CD4-positive, alpha-beta T cell (primary cell): ENCODE results near the gene IL17RA. TPM values are rescaled to one million over a fixed set of nuclear protein-coding genes. Genes with fewer than 3 reads are reported as not detected.

Experiments used
- ATAC-seq: fragments of 200-7000 bp; cut with Tn5 transposase; one replicate; pipeline ENCODE4 v1.10.0; 2022; ENCODE audit warnings: mild to moderate bottlenecking; ENCODE audit not compliant: poor library complexity
- CTCF ChIA-PET: fragments of 350-600 bp; sonication (Branson Sonifier 250); formaldehyde crosslinking; loops from one replicate; lab custom pipeline; 2021; ENCODE audit warnings: antibody characterized with exemption, inconsistent platforms; lab: Charles Lee
- POLR2A ChIA-PET: fragments of 350-600 bp; sonication (Branson Sonifier 250); formaldehyde crosslinking; loops from one replicate; lab custom pipeline; 2021; ENCODE audit warnings: antibody characterized with exemption, inconsistent platforms; lab: Charles Lee
- DNase-seq, 14 experiments: peaks; one replicate each; pipeline ENCODE4 v3.0.0-alpha.2; 2013 to 2020; ENCODE audit warnings: mixed read lengths in 2 of 14
- H3K27ac ChIP-seq, 2 donors: one replicate each; pipeline versions ENCODE4 v1.5.1 to v1.7.0; 2013; ENCODE audit warnings: low read length in 2 of 2, low read depth in 1 of 2, mild to moderate bottlenecking in 1 of 2
- H3K27me3 ChIP-seq, 2 experiments: 1 replicate in 1 of 2; 2 replicates in 1 of 2; pipeline versions ENCODE4 v1.6.1 to v1.7.0; 2013; ENCODE audit warnings: low read length in 2 of 2, control low read depth in 1 of 2, mild to moderate bottlenecking in 1 of 2, moderate library complexity in 1 of 2; ENCODE audit not compliant: insufficient read depth in 2 of 2, control insufficient read depth in 1 of 2
- H3K36me3 ChIP-seq: one replicate; pipeline ENCODE4 v1.6.1; 2013; ENCODE audit warnings: low read length, control low read depth; ENCODE audit not compliant: insufficient read depth
- H3K4me1 ChIP-seq: one replicate; pipeline ENCODE4 v1.6.1; 2013; ENCODE audit warnings: low read length, control low read depth; ENCODE audit not compliant: insufficient read depth
- H3K4me3 ChIP-seq: one replicate; pipeline ENCODE4 v1.5.1; 2013; ENCODE audit warnings: mild to moderate bottlenecking, low read length, moderate library complexity
- H3K9me3 ChIP-seq, 2 experiments: 1 replicate in 1 of 2; 2 replicates in 1 of 2; pipeline versions ENCODE4 v1.6.1 to v1.7.0; 2013; ENCODE audit warnings: low read length in 2 of 2, mild to moderate bottlenecking in 2 of 2, control low read depth in 1 of 2, moderate library complexity in 1 of 2; ENCODE audit not compliant: control insufficient read depth in 1 of 2, insufficient read depth in 1 of 2
- H3K27ac Mint-ChIP-seq: one replicate; pipeline ENCODE4 v1.8.0; 2020; ENCODE audit warnings: mixed read lengths
- H3K27me3 Mint-ChIP-seq: one replicate; pipeline ENCODE4 v1.8.0; 2021; ENCODE audit warnings: mixed read lengths
- H3K36me3 Mint-ChIP-seq: one replicate; pipeline ENCODE4 v1.8.0; 2021; ENCODE audit warnings: low read depth, mixed read lengths
- H3K4me1 Mint-ChIP-seq: one replicate; pipeline ENCODE4 v1.8.0; 2021; ENCODE audit warnings: low read depth, mixed read lengths
- H3K4me3 Mint-ChIP-seq: one replicate; pipeline ENCODE4 v1.8.0; 2020; ENCODE audit warnings: mild to moderate bottlenecking, mixed read lengths
- H3K9me3 Mint-ChIP-seq: one replicate; pipeline ENCODE4 v1.8.0; 2020; ENCODE audit warnings: mixed read lengths
- intact Hi-C, 2 experiments: fragments of 100-400 bp; cut with DNase I in 1 of 2; cut with micrococcal nuclease in 1 of 2; formaldehyde crosslinking; loops; one replicate each; pipeline versions ENCODE4 v1.15.1 to v1.9.0; 2023 to 2025; cut with DNase I, micrococcal nuclease
- total RNA-seq, 174 experiments: library from RNA in 2 of 174; stranded (reverse) in 2 of 174; gene quantifications; one replicate each; pipeline ENCODE4 v1.2.3 and lab custom pipeline; 2021 to 2026
- TF ChIP-seq, protein P1 (sequence below): fragments of 200-600 bp; IDR thresholded peaks from one replicate; pipeline ENCODE4 v1.8.0; 2022; ENCODE audit warnings: antibody characterized with exemption, mild to moderate bottlenecking

The IL17RA gene
- total RNA-seq, 2 experiments from 2014 or later = 23.2 to 24.3 TPM

DNA sequence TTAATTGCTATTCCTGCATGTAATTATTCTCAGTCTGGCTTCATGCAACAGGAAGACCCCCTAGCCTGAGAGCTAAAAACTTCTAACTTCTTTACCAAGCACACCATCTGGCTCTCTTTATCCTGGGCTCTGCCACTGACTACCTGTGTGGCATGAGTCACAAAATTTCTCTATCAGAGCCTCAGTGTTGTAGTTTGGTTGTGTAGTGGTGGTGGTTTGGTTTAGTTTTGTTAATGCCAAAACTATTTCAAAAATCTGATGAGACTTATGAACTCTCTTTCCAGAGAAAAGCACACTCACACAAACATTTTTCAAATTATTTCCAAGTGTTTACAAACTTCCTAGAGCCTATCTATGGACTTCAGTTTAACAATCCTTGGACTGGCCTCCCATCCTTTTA, 7.5 kb upstream of the IL17RA start:
- intact Hi-C loops = loop anchor here (5.0 kb wide), 2 partner anchors 290 to 1000 kb away; partner anchors contain the start of genes CECR2 (in 1 of the 2) and PEX26 (in 1 of the 2)
- Mint-ChIP-seq H3K4me3 (no peak overlapping the region), H3K4me1 (peaks cover 17% of the 10 kb centered on the region), H3K36me3 (no peaks in the 10 kb centered on the region), H3K27ac (no peak overlapping the region), H3K9me3 (no peaks in the 10 kb centered on the region), H3K27me3 (no peaks in the 10 kb centered on the region)
- Histone ChIP-seq H3K9me3 (no peaks in the 10 kb centered on the region), H3K4me1 (peaks cover 11% of the 10 kb centered on the region), H3K27ac (no peak overlapping the region), H3K27me3 (no peaks in the 10 kb centered on the region), H3K4me3 (no peak overlapping the region), H3K36me3 (no peaks in the 10 kb centered on the region)
- ChIA-PET POLR2A (interaction anchor here (1.4 kb wide), 1 partner anchor 10 kb away, joined by 3 read pairs; no protein-coding TSS in a partner anchor), CTCF (interaction anchor here (1.0 to 5.0 kb wide), 3 partner anchors 94 to 424 kb away, joined by 5 to 56 read pairs (median 5); no protein-coding TSS in a partner anchor)
- DNase-seq = no peak
- TF ChIP-seq, protein P1, sequence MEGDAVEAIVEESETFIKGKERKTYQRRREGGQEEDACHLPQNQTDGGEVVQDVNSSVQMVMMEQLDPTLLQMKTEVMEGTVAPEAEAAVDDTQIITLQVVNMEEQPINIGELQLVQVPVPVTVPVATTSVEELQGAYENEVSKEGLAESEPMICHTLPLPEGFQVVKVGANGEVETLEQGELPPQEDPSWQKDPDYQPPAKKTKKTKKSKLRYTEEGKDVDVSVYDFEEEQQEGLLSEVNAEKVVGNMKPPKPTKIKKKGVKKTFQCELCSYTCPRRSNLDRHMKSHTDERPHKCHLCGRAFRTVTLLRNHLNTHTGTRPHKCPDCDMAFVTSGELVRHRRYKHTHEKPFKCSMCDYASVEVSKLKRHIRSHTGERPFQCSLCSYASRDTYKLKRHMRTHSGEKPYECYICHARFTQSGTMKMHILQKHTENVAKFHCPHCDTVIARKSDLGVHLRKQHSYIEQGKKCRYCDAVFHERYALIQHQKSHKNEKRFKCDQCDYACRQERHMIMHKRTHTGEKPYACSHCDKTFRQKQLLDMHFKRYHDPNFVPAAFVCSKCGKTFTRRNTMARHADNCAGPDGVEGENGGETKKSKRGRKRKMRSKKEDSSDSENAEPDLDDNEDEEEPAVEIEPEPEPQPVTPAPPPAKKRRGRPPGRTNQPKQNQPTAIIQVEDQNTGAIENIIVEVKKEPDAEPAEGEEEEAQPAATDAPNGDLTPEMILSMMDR = no peak
- no peak for ATAC-seq

DNA sequence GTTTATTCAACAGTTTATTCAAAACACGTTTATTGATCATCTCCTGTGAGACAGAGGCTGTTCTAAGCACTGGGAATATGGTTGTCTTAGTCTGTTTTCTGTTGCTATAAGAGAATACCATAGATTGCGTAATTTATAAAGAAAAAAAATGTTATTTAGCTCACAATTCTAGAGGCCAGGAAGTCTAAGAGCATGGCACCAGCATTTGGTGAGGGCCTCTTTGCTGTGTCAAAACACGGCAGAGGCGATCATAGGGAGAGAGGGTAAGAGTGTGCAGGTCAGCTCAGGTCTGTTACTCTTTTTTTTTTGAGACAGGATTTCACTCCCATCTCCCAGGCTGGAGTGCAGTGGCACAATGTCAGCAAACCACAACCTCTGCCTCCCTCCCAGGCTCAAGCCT, 5.2 kb upstream of the IL17RA start:
- Histone ChIP-seq H3K36me3 (no peaks in the 10 kb centered on the region), H3K4me3 (no peak overlapping the region), H3K27ac (no peak overlapping the region), H3K4me1 (peaks cover 19% of the 10 kb centered on the region), H3K9me3 (no peaks in the 10 kb centered on the region), H3K27me3 (no peaks in the 10 kb centered on the region)
- Mint-ChIP-seq H3K27ac (no peak overlapping the region), H3K9me3 (no peaks in the 10 kb centered on the region), H3K4me1 (peaks cover 27% of the 10 kb centered on the region), H3K4me3 (no peak overlapping the region), H3K36me3 (no peaks in the 10 kb centered on the region), H3K27me3 (no peaks in the 10 kb centered on the region)
- TF ChIP-seq, protein P1 = no peak
- DNase-seq (no peak), ATAC-seq (no peak)
- ChIA-PET CTCF (interaction anchor here (0.9 kb wide), 1 partner anchor 92 kb away, joined by 3 read pairs; no protein-coding TSS in a partner anchor), POLR2A (no interaction called here)
- intact Hi-C loops = loop anchor here (5.0 kb wide), 2 partner anchors 288 to 998 kb away; partner anchors contain the start of genes CECR2 (in 1 of the 2) and PEX26 (in 1 of the 2)

DNA sequence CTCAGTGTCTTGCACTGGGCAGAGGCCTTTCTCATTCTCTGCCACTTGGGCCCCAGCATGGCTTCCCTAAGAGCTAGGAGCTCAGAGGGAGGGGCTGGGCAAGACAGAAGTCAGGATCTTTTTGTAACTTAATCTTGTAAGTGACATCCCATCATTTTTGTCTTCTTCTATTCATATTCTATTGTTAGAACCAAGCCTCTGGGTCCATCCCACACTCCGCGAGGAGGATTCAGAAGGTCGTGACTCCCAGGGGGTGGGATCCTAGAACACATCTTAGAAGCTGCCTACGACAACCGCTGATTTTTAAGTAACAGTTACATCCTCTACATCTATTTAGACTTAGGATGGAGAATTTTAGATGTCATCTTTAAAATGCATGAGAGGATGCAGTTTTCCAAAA, 1.5 kb upstream of the IL17RA start:
- POLR2A ChIA-PET = no interaction called here
- TF ChIP-seq, protein P1 = no peak
- Mint-ChIP-seq H3K4me1 (peaks cover 37% of the 10 kb centered on the region), H3K9me3 (no peaks in the 10 kb centered on the region), H3K27ac (peak overlapping the region; percentile 87), H3K4me3 (peak overlapping the region; percentile 97), H3K27me3 (no peaks in the 10 kb centered on the region), H3K36me3 (peaks cover 20% of the 10 kb centered on the region)
- Histone ChIP-seq H3K9me3 (no peaks in the 10 kb centered on the region), H3K4me1 (peaks cover 34% of the 10 kb centered on the region), H3K36me3 (no peaks in the 10 kb centered on the region), H3K27me3 (no peaks in the 10 kb centered on the region), H3K27ac (no peak overlapping the region), H3K4me3 (no peak overlapping the region)
- intact Hi-C loops = loop anchor here (5.0 to 10.0 kb wide), 2 partner anchors 552 to 994 kb away; partner anchors contain the start of genes BCL2L13 (in 1 of the 2) and PEX26 (in 1 of the 2)
- ATAC-seq = no peak
- CTCF ChIA-PET = interaction anchor here (1.2 to 1.9 kb wide), 2 partner anchors 41 to 88 kb away, joined by 3 to 7 read pairs; no protein-coding TSS in a partner anchor
- DNase-seq = no peak
